ENCODE results near the gene EDIL3.
A peak's percentile ranks its signal among the peaks of the same experiment; 100 is the strongest.
"Not testable (repeated sequence)": the region's sequence is repeated elsewhere in the genome, so short reads cannot be mapped to it uniquely, and the experiment has no call there.

The EDIL3 gene

DNA sequence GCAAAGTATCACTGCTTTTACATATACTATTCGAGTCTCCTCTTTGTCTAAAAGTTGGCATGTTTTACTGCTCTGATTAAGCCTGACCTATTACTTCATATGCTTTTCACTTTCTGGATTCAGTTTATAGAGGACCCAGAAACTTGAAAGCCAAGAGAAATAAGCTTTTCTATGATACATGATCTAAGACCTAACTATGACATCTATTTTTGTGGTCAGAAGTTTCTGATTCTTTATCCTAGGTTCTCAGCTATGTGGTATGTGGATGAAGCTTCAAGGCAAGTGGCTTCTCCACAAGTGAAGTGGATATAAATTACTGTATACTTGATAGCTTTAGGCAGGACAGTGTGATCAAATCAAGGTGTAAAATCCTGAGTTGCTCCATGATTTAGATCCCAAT lies 6.3 kb downstream of the EDIL3 start:
- DNase-seq, result no peak

DNA sequence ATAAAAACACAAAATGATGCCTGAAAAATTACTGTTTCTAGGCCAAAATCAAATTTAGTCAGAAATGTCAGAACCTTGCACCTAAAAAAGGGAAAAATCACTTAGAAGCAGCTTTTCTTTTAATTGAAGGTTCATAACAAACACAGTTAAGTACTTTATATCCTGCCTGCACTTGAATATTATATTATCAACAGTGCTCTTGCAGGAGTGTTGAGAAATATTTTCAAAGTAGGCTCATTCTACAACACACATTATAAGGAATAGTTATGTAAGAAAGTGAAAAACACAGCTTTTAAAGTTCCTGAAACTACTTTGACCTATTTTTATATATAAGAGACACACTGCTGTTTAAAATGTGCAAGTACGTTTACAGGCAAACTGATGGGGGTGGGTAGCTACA lies 8.3 kb downstream of the EDIL3 start:
- no peak for DNase-seq

DNA sequence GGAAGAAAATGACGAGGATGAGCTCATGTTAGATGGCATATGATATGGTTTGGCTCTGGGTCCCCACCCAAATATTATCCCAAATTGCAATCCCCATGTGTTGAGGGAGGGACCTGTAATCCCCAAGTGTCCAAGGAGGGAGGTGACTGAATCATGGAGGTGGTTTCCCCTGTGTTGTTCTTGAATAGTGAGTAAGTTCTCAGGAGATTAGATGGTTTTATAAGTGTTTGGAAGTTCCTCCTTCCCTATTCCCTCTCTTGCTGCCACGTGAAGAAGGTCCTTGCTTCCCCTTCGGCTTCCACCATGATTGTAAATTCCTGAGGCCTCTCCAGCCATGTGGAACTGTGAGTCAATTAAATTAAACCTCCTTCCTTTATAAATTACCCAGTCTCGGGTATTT lies 10.1 kb downstream of the EDIL3 start:
- no peak for DNase-seq

DNA sequence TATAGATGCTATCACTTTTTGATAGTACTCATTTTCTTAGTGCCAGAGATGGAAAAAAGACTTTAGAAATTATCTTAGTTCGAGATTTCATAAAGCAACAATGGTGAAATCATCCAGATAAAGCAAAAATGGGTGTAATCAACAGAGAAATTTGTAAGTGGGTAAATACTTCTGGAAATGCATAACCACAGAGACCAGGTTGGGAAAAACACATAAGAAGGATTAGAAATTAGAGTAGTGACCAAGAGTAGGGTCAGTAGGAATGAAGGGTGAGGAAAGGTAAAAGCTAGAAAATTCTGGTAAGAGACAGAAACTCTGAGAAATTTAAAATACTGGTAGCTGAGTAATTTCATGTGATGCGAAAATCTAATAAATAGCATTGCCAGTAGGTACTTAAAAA lies 11.2 kb downstream of the EDIL3 start:
- DNase-seq, result no peak

DNA sequence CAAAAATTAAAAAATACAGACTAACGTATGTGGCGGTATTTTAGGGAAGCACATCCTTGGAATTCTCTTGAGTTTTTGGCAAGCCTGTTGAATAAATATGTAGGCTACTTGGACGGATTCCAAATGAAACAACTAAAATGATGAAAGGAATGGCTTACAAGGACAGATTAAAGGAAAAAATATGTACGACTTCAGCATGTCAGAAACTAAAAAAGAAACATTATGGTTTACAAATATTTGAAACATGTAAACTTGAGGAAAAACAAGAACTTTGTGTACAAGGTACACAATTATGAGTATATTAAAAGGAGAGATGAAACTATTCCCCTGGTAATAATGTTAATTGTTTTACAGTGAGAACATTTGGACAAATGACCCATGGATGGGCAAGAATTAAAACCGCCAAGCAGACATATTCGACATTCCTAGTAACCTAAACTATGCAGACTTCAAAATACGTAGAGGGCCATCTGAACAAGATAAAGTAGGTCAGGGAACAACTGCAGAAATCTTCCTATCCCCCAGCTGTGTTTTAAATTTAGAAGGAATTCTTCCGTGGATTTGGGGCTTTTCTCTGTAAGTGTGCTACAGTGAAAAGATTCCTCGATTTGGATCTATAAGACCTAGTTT lies 12.5 kb downstream of the EDIL3 start:
- DNase-seq, result no peak

DNA sequence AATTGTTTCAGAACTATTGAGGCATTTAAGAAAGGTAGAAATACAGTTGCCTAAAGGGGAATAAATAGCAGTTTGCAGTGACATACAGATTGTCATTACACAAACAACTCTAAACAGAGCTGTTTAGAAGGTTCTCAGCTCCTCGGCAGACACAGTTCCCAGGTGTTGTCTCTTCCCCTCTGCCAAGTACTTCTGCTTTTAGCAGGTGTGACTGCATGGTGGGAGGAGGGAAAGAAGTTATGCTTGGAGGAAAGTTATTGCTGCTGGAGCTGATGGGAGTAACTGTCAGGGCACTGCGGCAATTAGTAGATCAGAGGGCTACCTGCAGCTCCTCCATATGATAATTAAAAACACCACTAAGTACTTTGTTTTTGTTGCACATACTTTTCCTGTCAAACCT lies 14.5 kb downstream of the EDIL3 start:
- DNase-seq, result peak; percentile 1

DNA sequence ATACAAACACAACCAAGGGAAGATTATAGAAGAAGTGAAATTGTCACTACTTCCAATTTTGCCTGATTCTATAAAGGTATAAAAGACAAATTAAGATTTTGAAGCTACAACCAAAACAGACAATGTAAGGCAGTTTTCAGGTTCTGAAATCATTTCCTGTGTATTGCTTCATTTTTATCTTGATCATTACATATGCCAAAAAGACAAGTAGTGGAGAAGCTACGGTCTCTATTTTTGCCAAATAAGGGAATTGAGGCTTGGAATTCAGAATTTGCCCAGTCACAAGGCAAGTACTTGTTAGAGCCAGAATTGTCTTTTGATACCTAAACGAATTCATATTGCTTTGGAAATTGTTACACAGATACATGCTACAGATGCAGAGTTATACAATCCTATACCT lies 20.6 kb downstream of the EDIL3 start:
- DNase-seq, result no peak

DNA sequence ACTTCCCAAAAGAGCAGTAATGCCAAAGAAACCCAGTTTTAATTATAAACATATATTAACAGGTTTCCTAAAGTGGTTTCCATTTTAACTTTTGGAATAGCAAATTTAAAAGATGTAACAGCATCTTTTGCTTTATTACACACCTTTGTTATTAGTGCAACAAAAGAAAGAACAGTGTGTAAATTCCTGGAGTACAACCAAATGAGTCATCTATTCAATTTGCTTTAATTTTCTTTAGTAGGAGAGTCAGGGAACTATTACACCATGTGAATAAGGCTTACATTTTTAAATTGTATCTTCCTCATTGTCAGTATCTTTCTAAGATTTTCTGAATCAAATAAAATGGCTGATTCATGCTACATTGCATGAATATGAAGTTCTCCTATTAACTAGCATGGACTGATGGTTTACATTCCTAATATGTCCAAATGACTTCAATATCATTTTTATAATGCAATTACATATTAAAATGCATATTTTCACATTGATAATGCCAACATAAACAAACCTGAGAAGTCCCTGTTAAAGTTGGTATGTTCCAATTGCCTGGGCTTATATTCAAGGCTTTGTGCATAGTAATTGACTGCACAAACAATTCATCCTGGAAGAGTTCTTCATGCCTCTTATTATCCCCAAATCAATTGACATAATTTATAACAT lies 22.5 kb downstream of the EDIL3 start:
- no peak for DNase-seq

DNA sequence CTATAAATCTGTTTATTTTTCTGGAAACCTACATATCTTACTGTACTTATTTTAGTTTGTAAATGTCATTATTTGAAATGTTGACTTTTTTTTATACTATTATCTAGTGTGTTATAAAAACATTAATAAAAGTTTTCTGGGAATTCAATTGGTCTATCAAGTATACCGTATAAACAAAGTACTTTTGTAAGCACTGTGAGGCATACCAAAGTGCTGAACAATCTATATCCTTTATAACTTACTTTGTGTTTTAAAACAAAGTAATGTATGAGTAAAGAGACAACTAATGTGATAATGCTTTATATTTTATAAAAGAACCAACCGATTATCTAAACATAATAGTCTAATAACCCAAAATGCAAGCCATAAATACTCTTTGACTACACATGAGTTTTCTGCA lies 23.1 kb downstream of the EDIL3 start:
- DNase-seq, result no peak

DNA sequence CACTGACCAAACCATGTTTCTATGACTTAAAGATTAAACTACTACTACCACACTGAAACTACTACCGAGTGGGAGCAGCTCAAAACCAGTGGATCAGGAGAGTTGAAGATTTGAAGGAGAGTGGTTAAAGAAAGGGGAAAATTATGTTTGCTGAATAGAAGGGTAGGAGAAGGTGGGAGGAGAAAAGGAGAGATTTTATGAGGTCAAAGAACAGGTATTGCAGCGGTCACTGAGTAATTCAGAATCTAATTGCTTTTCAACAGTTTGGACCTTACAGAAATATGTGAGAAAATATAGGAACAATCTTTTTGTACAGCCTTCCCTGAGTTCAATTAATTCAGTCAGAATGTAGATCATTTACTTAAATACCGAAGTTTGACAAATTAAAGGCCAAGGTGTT lies 24.6 kb downstream of the EDIL3 start:
- DNase-seq, result no peak

DNA sequence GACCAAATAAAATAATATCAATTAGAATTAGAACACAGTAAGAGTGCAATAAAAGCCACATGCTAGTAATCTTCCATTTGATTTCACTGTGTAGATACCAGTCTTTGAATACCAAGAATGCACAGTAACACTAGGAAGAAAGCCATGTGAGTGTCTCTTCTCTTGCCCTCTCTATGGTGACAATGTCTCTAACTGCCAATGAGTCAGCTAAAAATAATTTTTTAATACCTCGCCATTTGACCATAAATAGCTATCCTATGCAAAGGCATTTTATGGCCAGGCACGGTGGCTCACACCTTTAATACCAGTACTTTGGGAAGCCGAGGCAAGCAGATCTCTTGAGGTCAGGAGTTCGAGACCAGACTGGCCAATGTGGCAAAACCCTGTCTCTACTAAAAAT lies 30.6 kb downstream of the EDIL3 start:
- DNase-seq, result no peak

DNA sequence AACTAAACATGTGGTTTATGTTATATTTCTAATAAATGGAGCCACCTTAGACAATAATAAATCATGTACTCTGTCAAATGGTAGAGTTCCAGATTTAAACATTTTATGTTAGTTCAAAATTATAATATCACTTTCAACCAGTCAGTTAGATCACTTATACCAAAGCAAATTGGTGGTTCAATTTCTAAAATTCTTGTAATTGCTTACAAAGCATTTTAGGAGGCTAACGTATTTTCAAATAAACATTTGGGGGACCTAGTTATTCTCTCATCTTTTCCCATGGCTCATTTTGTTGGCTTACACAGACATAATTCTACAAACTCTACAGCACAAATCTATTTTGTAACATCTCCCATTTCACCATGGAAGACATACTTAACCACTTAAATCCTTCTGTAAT lies 39.9 kb downstream of the EDIL3 start:
- no peak for DNase-seq

DNA sequence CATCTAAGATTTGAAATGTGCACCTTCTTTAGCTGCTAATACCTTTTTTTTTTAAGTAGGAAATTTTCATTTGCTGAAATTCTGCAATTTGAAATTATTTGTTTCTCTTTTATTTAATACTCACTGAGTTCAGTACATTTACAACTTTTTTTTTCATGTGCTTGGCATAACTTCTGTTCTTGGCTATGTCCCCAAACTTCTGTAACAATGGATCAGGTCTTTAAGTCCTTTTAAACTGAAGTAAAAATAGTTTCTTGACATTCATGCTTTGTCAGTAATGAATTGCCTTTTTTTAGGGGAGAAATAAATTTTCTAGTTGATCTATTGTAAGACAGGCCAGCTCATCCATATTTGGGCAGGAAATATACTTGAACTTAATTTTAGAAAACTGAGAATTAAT lies 41.5 kb downstream of the EDIL3 start:
- no peak for DNase-seq

DNA sequence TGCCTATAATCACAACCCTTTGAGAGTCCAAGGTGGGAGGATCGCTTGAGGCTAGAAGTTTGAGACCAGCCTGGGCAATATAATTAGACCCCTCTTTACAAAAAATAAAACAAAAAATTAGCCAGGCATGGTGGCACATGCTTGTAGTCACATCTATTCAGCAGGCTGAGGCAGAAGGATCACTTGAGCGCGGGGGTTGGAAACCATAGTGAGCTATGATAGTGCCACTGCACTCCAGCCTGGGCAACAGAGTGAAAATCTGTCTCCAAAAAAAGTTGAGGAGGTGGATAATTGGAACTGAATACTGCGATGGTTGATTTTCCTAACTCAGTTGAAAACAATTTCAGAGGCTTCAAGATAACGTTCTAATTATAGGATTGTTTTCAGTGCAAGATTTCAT lies 52.6 kb downstream of the EDIL3 start:
- no peak for DNase-seq

DNA sequence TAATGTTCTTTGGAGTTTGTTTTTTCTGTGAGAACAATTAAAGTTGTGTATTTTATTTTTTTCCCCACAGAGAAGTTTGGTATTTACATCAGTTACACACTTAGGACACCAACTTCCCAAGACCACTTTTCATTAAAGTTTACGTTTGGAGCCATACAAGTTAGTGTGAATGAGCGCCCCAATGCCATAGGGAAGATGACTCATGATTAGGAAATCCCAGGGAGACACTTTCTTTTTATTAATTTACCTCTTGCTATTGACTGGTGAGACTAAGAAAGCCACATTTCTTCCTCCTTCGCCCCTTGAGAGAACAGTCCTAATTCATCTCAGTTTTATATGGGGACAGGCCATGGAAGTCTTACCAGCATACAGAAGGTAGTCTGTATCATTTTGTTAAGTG lies 57.1 kb downstream of the EDIL3 start:
- no peak for DNase-seq

DNA sequence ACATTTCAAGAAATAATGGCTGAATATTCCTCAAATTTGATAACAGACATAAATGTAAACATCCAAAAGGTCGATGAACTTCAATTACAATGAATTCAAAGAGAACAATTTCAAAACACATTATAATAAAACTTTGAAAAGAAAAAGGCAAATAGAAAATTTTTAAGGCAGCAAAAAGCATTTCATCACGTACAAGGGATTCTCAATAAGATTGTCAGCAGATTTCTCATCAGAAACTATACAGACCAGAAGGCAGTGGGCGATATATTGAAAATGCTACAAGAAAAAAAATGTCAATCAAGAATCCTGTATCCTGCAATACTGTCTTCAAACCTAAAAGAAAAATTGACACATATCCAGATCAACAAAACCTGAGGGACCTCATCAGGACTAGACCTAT lies 62.0 kb downstream of the EDIL3 start:
- no peak for DNase-seq

DNA sequence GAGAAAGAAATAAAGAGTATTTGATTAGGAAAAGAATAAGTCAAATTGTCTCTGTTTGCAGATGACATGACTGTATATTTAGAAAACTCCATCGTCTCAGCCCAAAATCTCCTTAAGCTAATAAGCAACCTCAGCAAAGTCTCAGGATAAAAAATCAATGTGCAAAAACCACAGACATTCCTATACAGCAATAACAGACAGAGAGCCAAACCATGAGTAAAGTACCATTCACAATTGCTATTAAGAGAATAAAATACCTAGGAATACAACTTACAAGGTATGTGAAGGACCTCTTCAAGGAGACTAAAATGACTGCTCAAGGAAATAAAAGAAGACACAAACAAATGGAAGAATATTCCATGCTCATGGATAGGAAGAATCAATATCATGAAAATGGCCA lies 66.9 kb downstream of the EDIL3 start:
- DNase-seq, result not testable (repeated sequence)

DNA sequence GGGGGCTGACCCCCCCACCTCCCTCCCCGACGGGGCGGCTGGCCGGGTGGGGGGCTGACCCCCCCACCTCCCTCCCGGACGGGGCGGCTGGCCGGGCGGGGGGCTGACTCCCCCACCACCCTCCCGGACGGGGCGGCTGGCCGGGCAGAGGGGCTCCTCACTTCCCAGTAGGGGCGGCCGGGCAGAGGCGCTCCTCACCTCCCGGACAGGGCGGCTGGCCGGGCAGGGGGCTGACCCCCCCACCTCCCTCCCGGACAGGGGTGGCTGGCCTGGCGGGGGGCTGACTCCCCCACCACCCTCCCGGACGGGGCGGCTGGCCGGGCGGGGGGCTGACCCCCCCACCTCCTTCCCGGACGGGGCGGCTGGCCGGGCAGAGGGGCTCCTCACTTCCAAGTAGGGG lies 72.4 kb downstream of the EDIL3 start:
- not testable (repeated sequence) for DNase-seq

DNA sequence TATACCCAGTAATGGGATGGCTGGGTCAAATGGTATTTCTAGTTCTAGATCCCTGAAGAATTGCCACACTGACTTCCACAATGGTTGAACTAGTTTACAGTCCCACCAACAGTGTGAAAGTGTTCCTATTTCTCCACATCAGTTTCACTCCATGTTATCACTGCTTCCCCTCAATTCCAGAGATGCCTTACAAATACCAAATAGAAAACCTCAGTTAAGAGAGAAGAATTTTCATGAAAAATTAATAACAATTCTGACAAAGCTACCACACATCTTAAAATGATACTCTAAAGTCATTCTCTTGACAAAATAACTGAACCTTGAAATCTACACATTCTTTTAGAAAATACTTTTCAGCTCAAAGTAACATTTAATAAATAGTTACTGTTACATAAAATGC lies 74.8 kb downstream of the EDIL3 start:
- DNase-seq, result not testable (repeated sequence)

DNA sequence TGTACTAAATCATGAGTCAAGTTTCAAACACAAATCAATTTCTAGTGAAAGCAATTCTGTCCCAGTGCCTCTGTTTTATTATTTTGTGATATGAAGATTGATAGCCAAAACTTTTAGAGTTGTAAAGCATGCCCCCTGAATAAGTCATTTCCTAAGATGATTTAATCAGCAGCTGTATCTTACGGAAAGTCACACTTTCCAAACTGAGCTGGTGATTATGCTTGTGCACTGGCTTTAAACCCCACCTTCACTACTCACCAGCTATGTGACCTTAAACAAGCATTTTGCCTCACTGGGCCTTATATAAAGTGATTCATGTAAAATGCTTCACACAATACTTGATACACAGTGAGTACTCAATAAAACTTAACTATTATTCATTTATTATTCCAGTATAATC lies 78.1 kb downstream of the EDIL3 start:
- no peak for DNase-seq

DNA sequence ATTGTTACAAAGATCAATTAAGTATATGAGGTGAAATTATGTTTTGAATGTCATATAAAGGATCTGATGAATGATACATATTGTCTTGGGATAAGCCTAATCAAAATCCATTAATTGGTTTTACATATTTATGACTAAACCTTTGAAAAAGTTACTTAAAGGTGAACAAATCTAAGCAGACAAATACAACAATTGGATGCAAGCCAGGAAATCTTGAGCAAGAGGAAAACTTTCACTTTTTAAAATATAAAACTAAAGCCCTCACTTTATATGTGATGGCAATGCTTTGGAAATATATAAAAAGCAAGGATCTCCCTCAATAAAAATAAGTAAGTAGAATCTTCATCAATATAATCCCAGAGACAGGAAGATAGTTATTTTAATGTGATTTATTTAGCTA lies 80.1 kb downstream of the EDIL3 start:
- no peak for DNase-seq

DNA sequence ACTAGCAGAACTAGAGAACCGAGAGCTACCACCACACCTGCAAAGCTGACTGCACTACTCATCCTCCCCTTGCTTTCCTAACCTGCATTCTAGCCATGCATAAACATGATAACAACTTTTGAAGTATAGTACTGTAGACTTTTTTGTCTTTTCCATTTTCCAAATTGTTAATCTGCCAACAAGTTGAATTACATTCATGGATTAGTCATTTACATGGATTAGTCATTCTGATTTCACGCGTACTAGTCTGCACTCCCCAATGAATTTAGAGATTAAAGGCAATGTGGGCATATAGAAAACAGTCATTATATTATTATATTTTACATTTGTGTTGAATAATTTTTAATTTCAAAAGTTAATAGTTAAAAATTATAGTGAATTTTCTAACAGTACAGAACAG lies 81.4 kb downstream of the EDIL3 start:
- DNase-seq, result no peak

DNA sequence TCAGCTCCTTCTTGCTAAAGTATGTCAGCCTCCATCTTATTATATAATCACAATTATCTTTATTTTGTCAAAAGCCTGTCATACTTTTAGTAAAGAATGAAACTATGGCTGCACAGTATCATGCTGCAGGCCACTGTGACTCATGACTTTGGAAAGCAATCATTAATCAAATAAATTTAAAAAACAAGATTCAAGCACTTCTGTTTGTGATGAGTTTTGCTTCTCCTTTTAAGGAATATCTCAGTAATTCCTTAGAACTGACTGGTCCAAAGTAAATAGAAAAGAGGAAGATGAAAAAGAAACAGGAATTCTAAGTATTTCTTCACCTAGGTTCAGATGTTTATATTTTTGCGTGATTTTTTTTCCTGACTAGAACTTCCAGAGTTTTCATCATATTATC lies 83.1 kb downstream of the EDIL3 start:
- DNase-seq, result no peak

DNA sequence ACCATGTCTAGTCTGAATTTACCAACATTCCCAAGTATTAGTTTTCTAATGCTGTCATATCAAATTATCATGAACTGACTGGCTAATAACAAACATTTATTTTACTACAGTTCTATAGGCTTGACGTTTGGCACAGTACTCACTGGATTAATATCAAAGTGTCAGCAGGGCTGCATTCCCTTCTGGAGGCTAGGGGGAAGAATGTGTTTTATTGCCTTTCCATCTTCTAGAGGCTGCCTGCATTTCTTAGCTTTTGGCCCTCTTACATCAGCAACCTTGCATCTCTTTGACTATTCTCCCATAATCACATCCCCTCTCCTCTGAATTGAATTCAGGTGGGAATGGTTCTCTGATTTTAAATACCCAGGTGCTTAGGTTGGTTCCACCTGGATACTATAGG lies 84.7 kb downstream of the EDIL3 start:
- DNase-seq, result no peak

DNA sequence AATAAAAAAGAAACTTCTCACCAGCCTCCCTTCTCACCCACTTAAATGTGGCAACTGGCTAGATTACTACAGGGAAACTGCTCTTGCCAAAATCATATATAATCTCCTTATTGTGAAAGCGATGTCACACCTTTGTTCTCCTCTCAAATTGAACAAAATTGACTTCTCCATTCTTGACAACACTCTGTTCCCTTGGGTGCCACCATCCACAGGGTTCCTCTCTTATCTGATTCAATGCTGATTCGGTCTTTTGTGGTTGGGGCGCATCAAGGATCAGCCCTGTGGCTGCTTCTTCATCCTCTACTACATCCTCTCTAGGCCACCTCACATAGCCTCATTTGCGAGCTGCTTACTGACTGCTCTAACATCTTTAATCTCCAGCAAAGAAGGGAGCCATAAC lies 86.1 kb downstream of the EDIL3 start:
- no peak for DNase-seq
